ENCODE measurements around the gene NEK11. TPM values are rescaled to one million over a fixed set of nuclear protein-coding genes. Genes with fewer than 3 reads are reported as not detected.

Gene NEK11
- total and polyA plus RNA-seq, 2 donors (not counting 3 experiments of a cell fraction or from before 2014, with no cell fraction given): 1.7 to 4.3 TPM

DNA sequence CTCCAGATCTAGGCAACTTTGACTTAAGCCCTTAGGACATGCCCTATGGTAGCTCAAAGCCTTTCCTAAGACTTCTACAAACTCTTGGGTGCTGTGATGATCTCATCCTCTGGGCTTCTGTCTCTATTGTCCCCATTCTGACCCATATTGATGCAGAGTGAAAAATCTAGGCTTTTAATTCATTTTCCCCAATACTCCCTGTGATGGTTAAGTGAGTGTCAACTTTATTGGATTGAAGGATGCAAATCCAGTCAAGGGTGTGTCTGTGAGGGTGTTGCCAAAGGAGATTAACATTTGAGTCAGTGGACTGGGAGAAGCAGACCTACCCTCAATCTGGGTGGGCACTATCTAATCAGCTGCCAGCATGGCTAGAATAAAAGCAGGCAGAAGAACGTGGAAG lies 257.6 kb downstream of the NEK11 start:
- Histone ChIP-seq H3K27ac (ENCODE audit: insufficient read depth, low read depth, low read length) (no peak overlapping the region), H4K20me1 (replicated peaks; ENCODE audit: control insufficient read depth, extremely low read depth, insufficient read depth, low read length) (no peaks in the 10 kb centered on the region), H3K4me1 (ENCODE audit: control insufficient read depth, extremely low read depth, insufficient read depth, low read length) (no peaks in the 10 kb centered on the region), H3K36me3 (ENCODE audit: control insufficient read depth in 2 of 2, extremely low read depth in 1 of 2, insufficient read depth in 2 of 2, low read length in 2 of 2) (no peaks in the 10 kb centered on the region), H2AFZ (ENCODE audit: low read depth, low read length) (no peak overlapping the region), H3K4me3 (replicated peaks in 1 of 3; ENCODE audit: insufficient read depth in 1 of 3, low read depth in 1 of 3, low read length in 3 of 3) (no peak overlapping the region), H3K9ac (replicated peaks; ENCODE audit: extremely low read depth, insufficient read depth, low read length) (no peak overlapping the region), H3K4me2 (ENCODE audit: insufficient read depth, low read length) (no peak overlapping the region), H3K79me2 (ENCODE audit: control insufficient read depth, insufficient read depth, low read length) (no peaks in the 10 kb centered on the region), H3K9me1 (replicated peaks; ENCODE audit: control insufficient read depth, extremely low read depth, insufficient read depth, low read length) (no peaks in the 10 kb centered on the region), H3K9me3 (replicated peaks; ENCODE audit: control insufficient read depth, insufficient read depth, low read length) (no peaks in the 10 kb centered on the region), H3K27me3 (ENCODE audit: control insufficient read depth in 2 of 2, insufficient read depth in 2 of 2, low read length in 2 of 2) (peaks cover 2 to 3% of the 10 kb centered on the region in 2 experiments)
- dilution Hi-C loops (cut with MboI; ENCODE audit: extremely low pct_ligation_motif_present, low sequenced_read_pairs): no loop called here
- intact Hi-C loops (cut with micrococcal nuclease): no loop called here
- POLR2A ChIA-PET: no interaction called here
- FAIRE-seq (no peak), DNase-seq (ENCODE audit: low read depth, low spot score) (no peak)
- BruUV-seq (replicated peaks): no TSS peak
- TF ChIP-seq MAX (IDR thresholded peaks at IDR 0.05; ENCODE audit: insufficient read depth, insufficient read length) (no peak), MYC (IDR thresholded peaks at IDR 0.05; ENCODE audit: low read depth, low read length) (no peak), CTCF (IDR thresholded peaks at IDR 0.05; ENCODE audit: extremely low read depth in 1 of 2, insufficient read depth in 1 of 2, low read depth in 1 of 2, low read length in 2 of 2) (no peak), FOS (IDR thresholded peaks at IDR 0.05; ENCODE audit: borderline replicate concordance, insufficient read depth, low read length) (no peak), EZH2 (IDR thresholded peaks at IDR 0.05; ENCODE audit: borderline replicate concordance, low read depth, low read length, severe bottlenecking) (no peak), GATA2 (IDR thresholded peaks at IDR 0.05; ENCODE audit: insufficient read depth, insufficient read length, low read depth, low read length) (no peak)
- CTCF ChIA-PET: interaction anchor here (2.0 kb wide), 1 partner anchor 12 kb away, joined by 6 read pairs; no protein-coding TSS in a partner anchor
